Testis (tissue), 2 donors: ENCODE results near the gene ARSG.

ENCODE experiments used
- POLR2A ChIP-seq: fragments of 450-650 bp; IDR thresholded peaks from one replicate; pipeline ENCODE4 v1.6.1; 2017; ENCODE audit warnings: antibody characterized with exemption, mild to moderate bottlenecking, moderate library complexity
- TF ChIP-seq, protein P1 (sequence below), 3 experiments: fragments of 450-650 bp in 2 of 3; fragments of 200-600 bp in 1 of 3; sonication (generic) in 1 of 3; IDR thresholded peaks; one replicate each; pipeline ENCODE4 v1.5.1; 2016 to 2019; ENCODE audit warnings: antibody characterized with exemption in 3 of 3, mild to moderate bottlenecking in 2 of 3, moderate library complexity in 1 of 3

DNA sequence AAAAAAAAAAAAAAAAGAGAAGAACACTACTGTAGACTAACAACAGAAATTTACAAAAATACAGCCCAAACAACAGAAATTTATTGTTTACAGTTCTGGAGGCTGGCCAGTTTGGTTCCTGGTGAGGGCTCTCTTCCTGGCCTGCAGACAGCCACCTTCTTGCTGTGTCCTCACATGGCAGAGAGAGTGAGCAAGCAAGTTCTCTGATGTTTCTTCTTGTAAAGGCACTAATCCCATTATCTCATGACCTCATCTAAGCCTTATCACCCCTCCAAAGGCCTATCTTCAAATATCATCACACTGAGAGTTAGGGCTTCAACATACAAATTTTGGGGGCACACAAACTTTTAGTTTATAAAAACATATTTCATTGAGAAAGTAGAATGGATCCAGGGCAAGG is 7.3 kb downstream of the ARSG start:
- TF ChIP-seq, protein P1, sequence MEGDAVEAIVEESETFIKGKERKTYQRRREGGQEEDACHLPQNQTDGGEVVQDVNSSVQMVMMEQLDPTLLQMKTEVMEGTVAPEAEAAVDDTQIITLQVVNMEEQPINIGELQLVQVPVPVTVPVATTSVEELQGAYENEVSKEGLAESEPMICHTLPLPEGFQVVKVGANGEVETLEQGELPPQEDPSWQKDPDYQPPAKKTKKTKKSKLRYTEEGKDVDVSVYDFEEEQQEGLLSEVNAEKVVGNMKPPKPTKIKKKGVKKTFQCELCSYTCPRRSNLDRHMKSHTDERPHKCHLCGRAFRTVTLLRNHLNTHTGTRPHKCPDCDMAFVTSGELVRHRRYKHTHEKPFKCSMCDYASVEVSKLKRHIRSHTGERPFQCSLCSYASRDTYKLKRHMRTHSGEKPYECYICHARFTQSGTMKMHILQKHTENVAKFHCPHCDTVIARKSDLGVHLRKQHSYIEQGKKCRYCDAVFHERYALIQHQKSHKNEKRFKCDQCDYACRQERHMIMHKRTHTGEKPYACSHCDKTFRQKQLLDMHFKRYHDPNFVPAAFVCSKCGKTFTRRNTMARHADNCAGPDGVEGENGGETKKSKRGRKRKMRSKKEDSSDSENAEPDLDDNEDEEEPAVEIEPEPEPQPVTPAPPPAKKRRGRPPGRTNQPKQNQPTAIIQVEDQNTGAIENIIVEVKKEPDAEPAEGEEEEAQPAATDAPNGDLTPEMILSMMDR (IDR thresholded peaks at IDR 0.05), result no peak
- no peak for TF ChIP-seq POLR2A
